ENCODE results near the gene REN. TPM values are rescaled to one million over a fixed set of nuclear protein-coding genes. Genes with fewer than 3 reads are reported as not detected.

The REN gene
- total RNA-seq, 1 donor from 2014 or later = not detected

DNA sequence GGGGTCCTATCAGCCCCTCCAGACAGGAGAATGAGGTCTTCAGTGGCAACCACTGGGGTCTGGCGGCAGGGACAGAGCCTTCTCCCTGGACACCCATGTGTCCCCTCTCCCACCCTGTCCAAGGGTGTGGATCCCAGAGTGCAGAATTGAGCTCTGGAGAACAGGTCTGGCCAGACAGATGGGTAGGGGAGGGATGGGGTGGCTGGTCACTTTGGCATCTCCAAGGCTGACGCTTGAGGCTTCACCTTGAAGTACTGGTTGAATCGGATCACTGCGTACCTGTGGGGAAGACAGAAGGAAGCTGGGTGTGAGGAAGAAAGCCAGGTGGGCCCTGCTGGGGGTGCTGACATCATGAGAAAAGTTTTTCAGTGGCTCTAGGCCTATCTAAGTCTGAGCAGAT, 34.2 kb downstream of the REN start:
- Mint-ChIP-seq H3K9me3 (ENCODE audit: unreplicated experiment) (no peaks in the 10 kb centered on the region), H3K27ac (ENCODE audit: unreplicated experiment) (no peak overlapping the region), H3K27me3 (ENCODE audit: unreplicated experiment) (no peaks in the 10 kb centered on the region), H3K4me3 (ENCODE audit: unreplicated experiment) (peak overlapping the region; percentile 22), H3K36me3 (ENCODE audit: unreplicated experiment) (peaks cover 2% of the 10 kb centered on the region), H3K4me1 (ENCODE audit: unreplicated experiment) (peaks cover 36% of the 10 kb centered on the region)
- TF ChIP-seq, protein P1, sequence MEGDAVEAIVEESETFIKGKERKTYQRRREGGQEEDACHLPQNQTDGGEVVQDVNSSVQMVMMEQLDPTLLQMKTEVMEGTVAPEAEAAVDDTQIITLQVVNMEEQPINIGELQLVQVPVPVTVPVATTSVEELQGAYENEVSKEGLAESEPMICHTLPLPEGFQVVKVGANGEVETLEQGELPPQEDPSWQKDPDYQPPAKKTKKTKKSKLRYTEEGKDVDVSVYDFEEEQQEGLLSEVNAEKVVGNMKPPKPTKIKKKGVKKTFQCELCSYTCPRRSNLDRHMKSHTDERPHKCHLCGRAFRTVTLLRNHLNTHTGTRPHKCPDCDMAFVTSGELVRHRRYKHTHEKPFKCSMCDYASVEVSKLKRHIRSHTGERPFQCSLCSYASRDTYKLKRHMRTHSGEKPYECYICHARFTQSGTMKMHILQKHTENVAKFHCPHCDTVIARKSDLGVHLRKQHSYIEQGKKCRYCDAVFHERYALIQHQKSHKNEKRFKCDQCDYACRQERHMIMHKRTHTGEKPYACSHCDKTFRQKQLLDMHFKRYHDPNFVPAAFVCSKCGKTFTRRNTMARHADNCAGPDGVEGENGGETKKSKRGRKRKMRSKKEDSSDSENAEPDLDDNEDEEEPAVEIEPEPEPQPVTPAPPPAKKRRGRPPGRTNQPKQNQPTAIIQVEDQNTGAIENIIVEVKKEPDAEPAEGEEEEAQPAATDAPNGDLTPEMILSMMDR (IDR thresholded peaks at IDR 0.05) = no peak
- no peak for DNase-seq (ENCODE audit: extremely low spot score, unreplicated experiment)

DNA sequence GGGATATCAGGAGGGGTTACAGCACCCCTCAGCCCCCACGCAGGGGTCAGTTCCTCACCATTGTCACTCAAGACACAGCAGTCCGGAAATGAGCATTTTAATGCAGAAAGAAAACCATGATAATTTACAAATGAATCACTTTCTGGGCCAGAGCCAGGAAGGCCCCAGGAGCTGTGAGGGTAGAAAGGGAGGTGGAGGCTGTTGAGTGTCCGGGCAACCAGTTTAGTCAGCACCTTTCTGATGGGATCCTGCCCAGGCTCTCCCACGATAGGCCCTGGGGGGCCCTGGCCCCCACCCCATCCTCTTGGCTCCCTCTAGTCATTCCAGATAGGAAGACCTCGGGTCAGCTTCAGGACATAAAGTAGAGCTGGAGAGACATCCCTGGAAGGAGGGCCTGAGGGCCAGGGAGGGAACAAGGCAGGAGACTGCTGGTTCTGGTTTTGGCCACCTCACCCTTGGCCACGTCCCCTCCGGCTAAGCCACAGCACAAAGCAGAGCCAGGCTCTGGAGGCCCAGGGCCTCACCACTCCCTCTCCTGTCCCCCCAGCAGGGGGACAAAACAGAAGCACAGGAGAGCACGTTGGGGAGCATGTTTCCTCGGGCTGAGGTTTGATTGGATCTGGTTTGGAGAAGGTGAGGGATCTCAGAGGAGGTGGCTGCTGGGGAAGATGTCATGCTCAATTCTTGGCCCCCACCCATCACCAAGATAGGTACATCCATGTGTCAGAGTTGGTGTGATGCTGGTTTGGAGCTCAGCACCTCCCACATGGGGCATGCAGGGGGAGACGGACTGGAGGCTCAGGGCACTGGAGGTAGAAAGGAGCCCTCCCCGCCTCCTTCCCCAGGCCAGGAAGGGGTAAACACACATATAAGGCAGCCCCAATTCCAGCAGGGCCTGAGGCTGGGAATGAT, 34.9 kb downstream of the REN start:
- Mint-ChIP-seq H3K4me3 (ENCODE audit: unreplicated experiment) (no peak overlapping the region), H3K27ac (ENCODE audit: unreplicated experiment) (peak overlapping the region; percentile 85), H3K36me3 (ENCODE audit: unreplicated experiment) (peaks cover 2% of the 10 kb centered on the region), H3K9me3 (ENCODE audit: unreplicated experiment) (no peaks in the 10 kb centered on the region), H3K27me3 (ENCODE audit: unreplicated experiment) (no peaks in the 10 kb centered on the region), H3K4me1 (ENCODE audit: unreplicated experiment) (peaks cover 36% of the 10 kb centered on the region)
- no peak for DNase-seq (ENCODE audit: extremely low spot score, unreplicated experiment)
- TF ChIP-seq, protein P1 (IDR thresholded peaks at IDR 0.05) = peak; percentile 19

DNA sequence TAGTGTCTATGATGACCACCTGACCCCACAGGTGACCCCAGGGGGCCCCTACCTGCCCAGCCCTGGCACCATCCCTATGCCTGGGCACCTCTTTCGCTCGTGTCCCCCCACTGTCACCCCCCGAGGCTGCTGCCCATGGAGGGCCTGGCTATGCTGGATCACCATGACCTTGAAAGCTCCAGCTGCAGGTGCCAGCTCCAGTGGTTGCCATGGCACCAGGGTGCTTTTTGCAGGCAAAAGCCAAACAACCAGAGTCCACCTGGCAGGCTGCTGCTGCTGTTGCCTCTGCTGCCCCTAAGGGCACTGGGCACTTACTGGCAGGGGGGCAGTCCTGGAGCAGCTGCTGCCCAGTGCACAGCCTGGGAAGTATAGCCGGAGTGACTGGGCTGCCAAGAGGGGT, 36.0 kb downstream of the REN start:
- Mint-ChIP-seq H3K4me3 (ENCODE audit: unreplicated experiment) (no peak overlapping the region), H3K27me3 (ENCODE audit: unreplicated experiment) (no peaks in the 10 kb centered on the region), H3K36me3 (ENCODE audit: unreplicated experiment) (no peaks in the 10 kb centered on the region), H3K27ac (ENCODE audit: unreplicated experiment) (no peak overlapping the region), H3K4me1 (ENCODE audit: unreplicated experiment) (peaks cover 36% of the 10 kb centered on the region), H3K9me3 (ENCODE audit: unreplicated experiment) (no peaks in the 10 kb centered on the region)
- TF ChIP-seq, protein P1 (IDR thresholded peaks at IDR 0.05) = no peak
- DNase-seq (ENCODE audit: extremely low spot score, unreplicated experiment) = no peak

DNA sequence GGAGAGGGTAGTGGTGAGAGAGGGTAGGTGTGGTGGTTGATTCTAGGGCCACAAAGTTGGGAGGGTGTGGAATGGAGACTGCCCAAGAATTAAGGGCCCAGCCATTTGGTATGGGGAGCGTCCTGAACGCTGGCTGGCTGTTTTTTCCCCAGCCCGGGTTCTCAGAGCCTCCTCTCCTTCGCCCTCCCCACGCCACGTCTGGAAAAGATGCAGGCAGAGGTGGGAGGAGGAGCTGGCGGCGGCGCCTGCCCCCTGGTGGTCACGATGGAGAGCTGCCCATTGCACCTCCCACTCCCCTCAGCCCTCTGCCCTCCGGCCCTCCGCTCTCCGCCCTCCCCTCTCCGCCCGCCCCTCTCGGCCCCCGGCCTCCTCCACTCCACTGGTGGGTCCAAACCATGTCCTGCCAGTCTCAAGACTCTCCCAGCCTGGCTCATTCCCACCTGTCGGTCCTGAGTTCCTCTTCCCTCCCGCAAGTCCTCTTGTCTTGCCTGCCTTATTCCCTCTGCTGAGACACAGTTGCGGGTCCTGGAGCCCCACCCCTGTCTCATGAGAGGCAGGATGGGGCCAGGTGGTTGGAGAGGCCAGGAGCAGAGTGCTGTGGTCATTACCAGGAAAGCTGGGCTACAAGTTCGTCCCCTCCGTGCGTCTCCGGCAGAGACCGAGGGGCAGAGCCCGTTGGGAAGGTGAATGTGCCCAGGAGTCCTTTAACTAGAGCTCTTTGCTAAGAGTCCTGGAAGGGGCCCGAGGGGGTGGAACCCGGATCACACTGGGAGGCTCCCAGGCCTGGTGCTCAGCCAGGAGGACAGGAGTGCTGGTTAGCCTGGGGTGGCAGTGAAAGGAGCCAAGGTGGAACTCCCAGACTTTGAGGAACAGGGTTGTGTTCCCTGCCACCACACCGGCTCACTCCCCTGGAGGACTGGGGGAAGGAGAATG, 36.9 kb downstream of the REN start:
- DNase-seq (ENCODE audit: extremely low spot score, unreplicated experiment) = peak; percentile 88
- Mint-ChIP-seq H3K36me3 (ENCODE audit: unreplicated experiment) (no peaks in the 10 kb centered on the region), H3K4me3 (ENCODE audit: unreplicated experiment) (no peak overlapping the region), H3K27me3 (ENCODE audit: unreplicated experiment) (no peaks in the 10 kb centered on the region), H3K27ac (ENCODE audit: unreplicated experiment) (peak overlapping the region; percentile 10), H3K9me3 (ENCODE audit: unreplicated experiment) (no peaks in the 10 kb centered on the region), H3K4me1 (ENCODE audit: unreplicated experiment) (peaks cover 36% of the 10 kb centered on the region)
- TF ChIP-seq, protein P1 (IDR thresholded peaks at IDR 0.05) = peak; percentile 95
